GM04504 (cell line): Measurements from ENCODE around the gene TMEM59.
"Not testable (repeated sequence)": the region's sequence is repeated elsewhere in the genome, so short reads cannot be mapped to it uniquely, and the experiment has no call there.

Experiments
- DNase-seq: peaks from one replicate; pipeline ENCODE4 v3.0.0-alpha.2; 2012; ENCODE audit warnings: low read depth

TMEM59 gene

GRCh38 chr1:54012008-54012325, 41.0 kb downstream of the TMEM59 start:
- DNase-seq = no peak

GRCh38 chr1:54011316-54012007, 41.5 kb downstream of the TMEM59 start:
- DNase-seq = no peak

- no peak for DNase-seq
Observed at GRCh38 chr1:54010415-54011117, 42.4 kb downstream of the TMEM59 start.

GRCh38 chr1:54009406-54009805, 43.6 kb downstream of the TMEM59 start:
- DNase-seq = no peak

GRCh38 chr1:54008876-54009275, 44.1 kb downstream of the TMEM59 start:
- no peak for DNase-seq

GRCh38 chr1:54007613-54008012, 45.4 kb downstream of the TMEM59 start:
- DNase-seq = no peak

DNA sequence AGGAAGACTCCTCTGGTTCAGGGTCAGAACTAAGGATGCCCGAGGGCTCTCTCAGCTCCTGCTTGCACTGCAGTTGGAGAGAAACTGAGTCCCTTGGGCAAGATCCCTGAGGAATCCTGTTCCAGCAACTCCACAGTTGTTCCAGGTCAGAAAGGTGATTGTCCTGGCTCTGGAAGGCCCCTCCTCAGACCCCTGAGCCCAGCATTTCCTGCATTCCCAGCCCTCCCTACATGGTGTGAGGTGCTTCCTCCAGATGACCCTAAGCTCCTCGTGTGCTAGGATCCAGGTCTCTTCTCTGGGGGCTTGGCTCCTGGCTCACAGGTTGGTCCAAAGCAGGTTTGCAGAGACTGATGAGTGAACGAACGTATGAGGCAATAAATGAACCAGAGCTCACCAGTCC, 46.5 kb downstream of the TMEM59 start:
- DNase-seq = no peak

DNA sequence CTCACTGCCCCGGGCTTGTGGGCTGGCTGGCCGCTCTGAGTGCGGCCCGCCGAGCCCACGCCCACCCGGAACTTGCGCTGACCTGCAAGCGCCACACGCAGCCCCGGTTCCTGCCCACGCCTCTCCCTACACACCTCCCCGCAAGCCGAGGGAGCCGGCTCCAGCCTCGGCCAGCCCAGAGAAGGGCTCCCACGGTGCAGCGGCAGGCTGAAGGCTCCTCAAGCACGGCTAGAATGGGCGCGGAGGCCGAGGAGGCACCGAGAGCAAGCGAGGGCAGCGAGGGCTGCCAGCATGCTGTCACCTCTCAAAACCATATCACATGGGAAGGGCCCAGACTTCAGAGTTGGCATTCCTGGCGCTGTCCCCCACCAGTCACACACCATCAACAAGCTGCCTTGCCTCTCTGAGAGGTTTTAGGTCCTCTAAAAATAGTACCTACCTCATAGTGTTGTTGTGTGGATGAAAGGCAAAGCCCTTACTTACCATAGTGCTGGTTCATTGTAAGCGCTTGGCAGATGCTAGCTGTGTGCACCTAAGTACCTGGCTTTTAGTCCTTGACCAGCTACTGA, 48.4 kb downstream of the TMEM59 start:
- DNase-seq = no peak

- not testable (repeated sequence) for DNase-seq
Observed at GRCh38 chr1:54003750-54004480, 49.1 kb downstream of the TMEM59 start.

- DNase-seq = no peak
Observed at GRCh38 chr1:54003249-54003646, 49.8 kb downstream of the TMEM59 start.

DNA sequence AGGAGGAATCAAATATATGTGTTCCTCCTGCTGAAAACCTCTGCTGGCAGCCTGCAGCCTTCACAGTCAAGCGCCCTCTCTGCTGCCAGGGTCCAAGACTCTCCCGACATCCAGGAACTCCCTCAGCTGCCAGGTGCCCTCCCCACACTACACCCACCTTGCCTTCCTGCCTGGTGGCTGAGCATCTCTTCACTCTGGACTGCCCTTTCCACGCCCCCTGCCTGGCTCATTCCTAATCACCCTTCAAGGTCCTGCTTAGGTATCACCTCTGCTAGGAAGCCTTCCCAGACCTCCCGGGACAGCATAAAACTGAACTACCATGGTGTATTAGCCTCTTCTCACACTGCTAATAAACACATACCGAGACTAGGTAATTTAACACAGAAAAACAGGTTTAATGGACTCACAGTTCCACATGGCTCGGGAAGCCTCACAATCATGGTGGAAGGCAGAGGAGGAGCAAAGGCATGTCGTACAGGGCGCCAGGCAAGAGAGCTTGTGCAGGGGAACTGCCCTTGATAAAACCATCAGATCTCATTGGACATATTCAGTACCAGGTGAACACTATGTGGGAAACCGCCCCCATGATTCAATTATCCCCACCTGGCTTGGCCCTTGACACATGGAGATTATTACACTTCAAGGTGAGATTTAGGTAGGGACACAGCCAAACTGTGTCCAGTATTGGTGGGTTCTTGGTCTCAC, 50.3 kb downstream of the TMEM59 start:
- no peak for DNase-seq

DNA sequence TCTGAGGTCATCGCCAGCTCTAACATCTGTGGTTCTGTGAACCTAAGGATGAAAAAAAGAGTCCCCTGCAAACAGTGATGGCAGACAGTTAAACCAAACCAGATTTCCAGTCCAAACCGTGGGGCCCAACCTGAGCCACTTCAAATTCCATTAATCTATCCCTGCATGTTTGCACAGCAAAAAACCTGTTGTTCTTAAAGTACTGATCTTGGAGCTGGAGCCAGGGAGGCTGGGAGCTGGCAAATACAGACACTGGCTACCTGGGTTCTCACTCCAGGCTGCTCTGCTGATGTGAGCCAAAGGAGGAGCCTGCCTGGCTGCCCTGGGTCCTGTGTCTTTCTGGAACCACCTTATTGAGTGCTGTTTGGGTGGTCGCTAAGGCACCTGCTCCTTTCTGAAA, 51.4 kb downstream of the TMEM59 start:
- DNase-seq = no peak

DNA sequence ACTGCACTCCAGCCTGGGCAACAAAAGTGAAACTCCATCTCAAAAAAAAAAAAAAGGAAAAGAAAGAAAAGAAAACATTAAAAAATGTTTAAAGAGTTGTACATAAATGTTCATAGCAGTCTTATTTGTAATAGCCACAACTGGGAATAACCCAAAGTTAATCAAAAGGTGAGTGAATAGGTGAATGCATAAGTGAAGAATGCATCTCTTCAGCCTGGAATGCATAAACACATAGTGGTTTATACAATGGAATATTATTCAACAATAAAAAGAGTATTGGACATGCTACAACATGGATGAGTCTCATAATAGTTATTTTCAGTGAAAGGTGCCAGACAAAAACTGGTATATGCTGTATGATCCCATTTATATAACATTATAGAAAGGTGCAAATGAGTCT, 53.1 kb downstream of the TMEM59 start:
- DNase-seq = no peak

GRCh38 chr1:53998223-53998622, 54.8 kb downstream of the TMEM59 start:
- DNase-seq = no peak

GRCh38 chr1:53995683-53996082, 57.3 kb downstream of the TMEM59 start:
- DNase-seq = no peak

GRCh38 chr1:53994516-53994915, 58.5 kb downstream of the TMEM59 start:
- DNase-seq = not testable (repeated sequence)

GRCh38 chr1:53992085-53992874, 60.7 kb downstream of the TMEM59 start:
- no peak for DNase-seq

- DNase-seq = no peak
Observed at GRCh38 chr1:53987880-53988279, 65.1 kb downstream of the TMEM59 start.

- DNase-seq = no peak
Observed at GRCh38 chr1:53986458-53986857, 66.5 kb downstream of the TMEM59 start.

DNA sequence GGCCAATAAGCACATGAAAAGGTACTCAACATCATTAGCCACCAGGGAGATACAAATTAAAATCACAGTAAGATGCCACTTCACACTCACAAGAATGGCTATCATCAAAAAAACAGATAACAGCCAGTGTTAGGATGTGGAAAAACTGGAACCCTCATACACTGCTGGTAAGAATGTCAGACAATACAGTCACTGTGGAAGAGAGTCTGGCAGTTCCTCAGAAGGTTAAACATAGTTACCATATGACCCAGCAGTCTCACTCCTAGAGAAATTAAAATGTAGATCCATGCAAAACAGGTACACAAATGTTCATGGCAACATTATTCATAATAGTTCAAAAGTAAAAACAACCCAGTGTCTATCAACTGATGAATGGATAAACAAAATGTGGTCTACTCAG, 68.3 kb downstream of the TMEM59 start:
- DNase-seq = no peak

DNA sequence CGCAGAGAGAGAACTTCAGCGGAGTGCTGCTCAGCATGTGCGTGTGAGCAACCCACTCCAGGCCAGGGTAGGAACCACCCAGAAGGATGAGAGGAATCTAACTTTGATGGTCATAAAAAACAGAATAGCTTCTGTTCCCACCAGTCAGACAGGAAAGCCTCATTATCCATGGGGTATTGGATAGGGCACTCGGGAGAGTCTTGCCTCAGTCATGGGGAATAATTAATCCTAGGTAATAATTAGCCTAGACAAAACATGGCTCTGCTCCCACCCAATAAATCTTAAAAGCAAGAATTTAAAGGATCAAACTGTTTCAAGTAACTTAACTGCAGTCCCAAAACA, 70.3 kb downstream of the TMEM59 start:
- no peak for DNase-seq
